Uterus (tissue), 4 donors: ENCODE measurements around the gene CTCFL. TPM values are rescaled to one million over a fixed set of nuclear protein-coding genes. Genes with fewer than 3 reads are reported as not detected.
"Not testable (repeated sequence)": the region's sequence is repeated elsewhere in the genome, so short reads cannot be mapped to it uniquely, and the experiment has no call there.

Experiments
- DNase-seq, 2 donors: peaks; one replicate each; pipeline ENCODE4 v3.0.0-alpha.2; 2019 to 2020
- H3K27ac ChIP-seq, 2 donors: fragments of 200-600 bp; sonication (generic); 1 replicate in 1 of 2; 2 replicates in 1 of 2; pipeline ENCODE4 v1.5.1; 2016 to 2018
- H3K27me3 ChIP-seq, 2 donors: fragments of 200-600 bp; sonication (generic); one replicate each; pipeline ENCODE4 v1.5.1; 2018 to 2019; ENCODE audit warnings: control low read depth in 1 of 2
- H3K36me3 ChIP-seq, 2 donors: fragments of 200-600 bp; sonication (generic); one replicate each; pipeline ENCODE4 v1.5.1; 2019; ENCODE audit warnings: control low read depth in 1 of 2
- H3K4me1 ChIP-seq, 2 donors: fragments of 200-600 bp; sonication (generic); one replicate each; pipeline ENCODE4 v1.5.1; 2018 to 2019; ENCODE audit warnings: control low read depth in 1 of 2
- H3K4me3 ChIP-seq, 2 donors: fragments of 200-600 bp; sonication (generic); 1 replicate in 1 of 2; 2 replicates in 1 of 2; pipeline ENCODE4 v1.5.1; 2018 to 2019; ENCODE audit warnings: mild to moderate bottlenecking in 1 of 2
- H3K9me3 ChIP-seq, 2 donors: fragments of 200-600 bp; sonication (generic); one replicate each; pipeline ENCODE4 v1.5.1; 2019; ENCODE audit warnings: control low read depth in 1 of 2
- POLR2A ChIP-seq, 2 donors: fragments of 450-650 bp; IDR thresholded peaks; one replicate each; pipeline ENCODE4 v1.6.1; 2016; ENCODE audit warnings: antibody characterized with exemption in 2 of 2, mild to moderate bottlenecking in 1 of 2, moderate library complexity in 1 of 2
- intact Hi-C: fragments of 100-400 bp; cut with DNase I; formaldehyde crosslinking; loops from one replicate; pipeline ENCODE4 v1.15.1; 2023; ENCODE audit warnings: low total_unique reads
- total RNA-seq, 4 donors: library from RNA; depleted of rRNA in 3 of 4; stranded (reverse); fragments of >200 nt in 3 of 4; gene quantifications; one replicate each; pipeline versions ENCODE4 v1.1.0 to v1.2.4, GENCODE V29; 2014 to 2023
- TF ChIP-seq, protein P1 (sequence below), 4 experiments: fragments of 200-600 bp in 2 of 4; fragments of 450-650 bp in 2 of 4; sonication (generic) in 2 of 4; IDR thresholded peaks; one replicate each; pipeline ENCODE4 v1.5.1; 2016 to 2019; ENCODE audit warnings: antibody characterized with exemption in 4 of 4, mild to moderate bottlenecking in 2 of 4, moderate library complexity in 1 of 4
- donor health status: DM: yes; HTN: yes; CAD: no.

The CTCFL gene
- total RNA-seq, 4 donors from 2014 or later: 0.07 TPM; not detected in 3

DNA sequence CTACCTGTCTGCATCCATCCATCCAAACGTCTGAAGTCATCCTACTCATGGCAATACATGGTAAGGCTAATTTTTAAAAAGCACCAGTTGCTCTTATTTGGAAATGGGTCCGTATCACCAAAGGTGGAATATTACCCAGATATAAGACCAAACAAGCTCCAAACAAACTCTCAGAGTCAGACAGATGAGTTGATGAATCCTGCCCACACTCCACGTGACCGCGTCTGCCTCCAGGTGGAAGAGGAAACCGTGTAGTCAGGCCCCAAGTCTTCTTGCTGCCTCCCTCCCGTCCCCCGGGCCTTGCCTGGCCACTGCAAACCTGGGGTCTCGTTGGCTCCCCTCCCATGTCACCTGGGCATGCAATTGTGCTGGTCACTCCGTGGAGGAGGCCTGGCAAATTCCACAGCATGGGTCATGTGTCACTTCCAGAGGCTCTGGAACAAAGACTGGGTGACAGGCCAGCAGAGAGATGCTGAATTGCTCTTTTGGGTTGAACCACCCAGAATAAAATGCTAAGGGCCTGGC is 31.8 kb downstream of the CTCFL start:
- no peak for TF ChIP-seq POLR2A (IDR thresholded peaks at IDR 0.05)
- TF ChIP-seq, protein P1, sequence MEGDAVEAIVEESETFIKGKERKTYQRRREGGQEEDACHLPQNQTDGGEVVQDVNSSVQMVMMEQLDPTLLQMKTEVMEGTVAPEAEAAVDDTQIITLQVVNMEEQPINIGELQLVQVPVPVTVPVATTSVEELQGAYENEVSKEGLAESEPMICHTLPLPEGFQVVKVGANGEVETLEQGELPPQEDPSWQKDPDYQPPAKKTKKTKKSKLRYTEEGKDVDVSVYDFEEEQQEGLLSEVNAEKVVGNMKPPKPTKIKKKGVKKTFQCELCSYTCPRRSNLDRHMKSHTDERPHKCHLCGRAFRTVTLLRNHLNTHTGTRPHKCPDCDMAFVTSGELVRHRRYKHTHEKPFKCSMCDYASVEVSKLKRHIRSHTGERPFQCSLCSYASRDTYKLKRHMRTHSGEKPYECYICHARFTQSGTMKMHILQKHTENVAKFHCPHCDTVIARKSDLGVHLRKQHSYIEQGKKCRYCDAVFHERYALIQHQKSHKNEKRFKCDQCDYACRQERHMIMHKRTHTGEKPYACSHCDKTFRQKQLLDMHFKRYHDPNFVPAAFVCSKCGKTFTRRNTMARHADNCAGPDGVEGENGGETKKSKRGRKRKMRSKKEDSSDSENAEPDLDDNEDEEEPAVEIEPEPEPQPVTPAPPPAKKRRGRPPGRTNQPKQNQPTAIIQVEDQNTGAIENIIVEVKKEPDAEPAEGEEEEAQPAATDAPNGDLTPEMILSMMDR (IDR thresholded peaks at IDR 0.05): no peak
- no peaks in the 10 kb centered on the region for H3K4me1 ChIP-seq
- H3K36me3 ChIP-seq: no peaks in the 10 kb centered on the region
- no peak for DNase-seq
- H3K27ac ChIP-seq: no peak overlapping the region
- no peaks in the 10 kb centered on the region for H3K9me3 ChIP-seq
- H3K4me3 ChIP-seq: no peak overlapping the region
- no peaks in the 10 kb centered on the region for H3K27me3 ChIP-seq
- intact Hi-C loops: loop anchor here (5.0 kb wide), 1 partner anchor 96 kb away; no protein-coding TSS in a partner anchor

DNA sequence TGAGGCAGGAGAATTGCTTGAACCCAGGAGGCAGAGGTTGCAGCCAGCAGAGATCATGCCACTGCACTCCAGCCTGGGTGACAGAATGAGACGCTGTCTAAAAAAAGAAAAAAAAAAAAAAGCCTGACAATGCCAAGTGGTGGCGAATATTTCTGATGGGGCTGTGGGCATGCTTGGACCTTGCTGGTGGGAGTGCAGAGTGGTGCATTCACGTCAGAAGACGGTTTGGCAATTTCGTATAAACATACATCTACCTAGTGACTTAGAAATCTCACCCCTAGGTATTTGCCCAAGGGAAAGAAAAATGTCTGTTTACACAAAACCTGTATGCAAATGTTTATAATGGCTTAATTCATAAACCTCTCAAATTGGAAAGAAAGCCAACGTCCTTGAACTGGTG is 33.6 kb downstream of the CTCFL start:
- Histone ChIP-seq H3K4me3 (no peak overlapping the region), H3K4me1 (no peaks in the 10 kb centered on the region), H3K36me3 (no peaks in the 10 kb centered on the region), H3K9me3 (no peaks in the 10 kb centered on the region), H3K27ac (no peak overlapping the region), H3K27me3 (no peaks in the 10 kb centered on the region)
- intact Hi-C loops: loop anchor here (5.0 kb wide), 1 partner anchor 94 kb away; no protein-coding TSS in a partner anchor
- DNase-seq: no peak
- no peak for TF ChIP-seq POLR2A (IDR thresholded peaks at IDR 0.05)
- TF ChIP-seq, protein P1 (IDR thresholded peaks at IDR 0.05): no peak

DNA sequence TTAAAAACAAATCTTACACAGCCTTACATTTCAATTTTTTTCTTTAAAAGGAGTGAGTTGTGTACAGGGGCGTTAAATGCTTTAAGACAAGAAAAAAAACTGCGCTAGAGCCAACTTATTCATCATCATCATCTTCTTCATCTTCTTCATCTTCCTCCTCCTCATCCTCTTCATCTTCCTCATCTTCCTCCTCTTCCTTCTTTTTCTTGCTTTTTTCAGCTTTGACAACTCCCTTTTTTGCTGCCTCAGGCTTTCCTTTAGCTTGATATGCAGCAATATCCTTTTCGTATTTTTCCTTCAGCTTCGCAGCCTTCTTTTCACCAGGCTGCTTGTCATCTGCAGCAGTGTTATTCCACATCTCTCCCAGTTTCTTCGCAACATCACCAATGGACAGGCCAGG is 36.7 kb downstream of the CTCFL start:
- H3K27ac ChIP-seq, H3K4me3 ChIP-seq, H3K36me3 ChIP-seq, intact Hi-C loops, H3K9me3 ChIP-seq, H3K27me3 ChIP-seq, DNase-seq, H3K4me1 ChIP-seq: not testable (repeated sequence)

DNA sequence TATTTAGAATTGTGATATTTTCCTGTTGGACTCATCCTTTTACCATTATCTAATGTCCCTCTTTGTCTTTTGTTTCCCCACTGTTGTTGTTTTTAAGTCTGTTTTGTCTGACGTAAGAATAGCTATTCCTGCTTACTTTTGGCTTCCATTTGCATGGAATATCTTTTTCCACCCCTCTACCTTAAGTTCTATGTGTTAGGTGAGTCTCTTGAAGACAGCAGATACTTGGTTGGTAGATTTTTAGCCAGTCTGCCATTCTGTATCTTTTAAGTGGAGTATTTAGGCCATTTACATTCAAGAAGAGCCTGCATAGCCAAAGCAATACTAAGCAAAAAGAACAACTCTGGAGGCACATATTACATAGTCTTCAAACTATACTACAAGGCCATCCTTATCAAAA is 39.2 kb downstream of the CTCFL start:
- Histone ChIP-seq H3K36me3 (no peaks in the 10 kb centered on the region), H3K4me3 (no peak overlapping the region), H3K9me3 (no peaks in the 10 kb centered on the region), H3K27ac (no peak overlapping the region), H3K4me1 (no peaks in the 10 kb centered on the region), H3K27me3 (no peaks in the 10 kb centered on the region)
- no peak for DNase-seq
- intact Hi-C loops: no loop called here
- TF ChIP-seq, protein P1 (IDR thresholded peaks at IDR 0.05): no peak
- no peak for TF ChIP-seq POLR2A (IDR thresholded peaks at IDR 0.05)

DNA sequence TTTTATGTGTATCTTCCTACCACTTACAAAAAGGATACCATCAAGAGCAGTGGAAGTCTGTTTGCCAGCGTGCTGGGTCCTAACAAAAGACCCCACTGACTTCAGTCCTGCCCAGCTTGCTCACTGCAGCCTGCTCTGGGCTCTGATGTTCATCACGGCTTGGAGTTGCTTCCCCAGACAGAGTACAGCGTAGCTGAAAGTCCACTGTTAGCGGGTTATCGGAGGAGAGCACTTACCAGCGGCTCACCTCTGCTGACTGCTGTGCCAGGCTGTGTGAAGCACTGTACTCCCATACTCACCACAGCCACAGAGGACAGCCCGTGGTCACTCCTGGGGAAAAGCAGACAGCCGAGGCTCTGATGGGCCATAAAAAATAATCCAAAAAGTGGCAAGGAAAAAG is 40.2 kb downstream of the CTCFL start:
- TF ChIP-seq POLR2A (IDR thresholded peaks at IDR 0.05): no peak
- TF ChIP-seq, protein P1 (IDR thresholded peaks at IDR 0.05): no peak

More for the DNA sequence above, 40.2 kb downstream of the CTCFL start:
- Histone ChIP-seq H3K27me3 (no peaks in the 10 kb centered on the region), H3K36me3 (no peaks in the 10 kb centered on the region), H3K27ac (no peak overlapping the region), H3K4me1 (no peaks in the 10 kb centered on the region), H3K9me3 (no peaks in the 10 kb centered on the region), H3K4me3 (no peak overlapping the region)
- intact Hi-C loops: no loop called here
- no peak for DNase-seq
